ENCODE data around the gene SLC24A3.

The SLC24A3 gene

GRCh38 chr20:19354950-19355349 lies 142.5 kb downstream of the SLC24A3 start:
- Histone ChIP-seq H3K14ac (ENCODE audit: low read length) (no peak overlapping the region), H3K4me3 (ENCODE audit: low read depth, low read length) (no peak overlapping the region), H2AK5ac (ENCODE audit: low read length) (no peak overlapping the region), H3K79me1 (ENCODE audit: low read length) (no peaks in the 10 kb centered on the region), H2AFZ (ENCODE audit: insufficient read depth, low read length, poor library complexity) (no peak overlapping the region), H3K27ac (ENCODE audit: low read depth, low read length) (no peak overlapping the region), H3K4ac (ENCODE audit: low read depth, low read length) (no peak overlapping the region), H3K4me2 (ENCODE audit: low read length) (no peak overlapping the region), H2BK120ac (ENCODE audit: insufficient read depth, low read length, poor library complexity) (no peak overlapping the region), H3K4me1 (ENCODE audit: control insufficient read depth in 1 of 2, insufficient read depth in 2 of 2, low read length in 2 of 2) (no peaks in the 10 kb centered on the region), H3K9me3 (ENCODE audit: insufficient read depth, low read depth, low read length) (no peaks in the 10 kb centered on the region), H2BK5ac (ENCODE audit: low read depth, low read length, poor library complexity) (no peak overlapping the region), H3K9ac (ENCODE audit: low read length) (no peak overlapping the region), H3K79me2 (ENCODE audit: control insufficient read depth, insufficient read depth, low read length, poor library complexity) (no peaks in the 10 kb centered on the region), H3K36me3 (ENCODE audit: control insufficient read depth in 1 of 2, insufficient read depth in 2 of 2, low read length in 2 of 2) (no peaks in the 10 kb centered on the region), H3K27me3 (ENCODE audit: insufficient read depth, low read length) (no peaks in the 10 kb centered on the region), H3K23ac (ENCODE audit: low read length) (no peak overlapping the region), H4K8ac (ENCODE audit: low read depth, low read length) (no peak overlapping the region), H4K91ac (ENCODE audit: low read depth, low read length) (no peak overlapping the region), H2BK12ac (ENCODE audit: low read length) (no peak overlapping the region), H3K18ac (ENCODE audit: low read length) (no peak overlapping the region), H4K12ac (ENCODE audit: low read depth, low read length) (no peak overlapping the region)
- no CpG with 5 or more reads among the region's 3 CpGs for WGBS (ENCODE audit: extremely low coverage, insufficient coverage, insufficient read length)
- DNase-seq: no peak

DNA sequence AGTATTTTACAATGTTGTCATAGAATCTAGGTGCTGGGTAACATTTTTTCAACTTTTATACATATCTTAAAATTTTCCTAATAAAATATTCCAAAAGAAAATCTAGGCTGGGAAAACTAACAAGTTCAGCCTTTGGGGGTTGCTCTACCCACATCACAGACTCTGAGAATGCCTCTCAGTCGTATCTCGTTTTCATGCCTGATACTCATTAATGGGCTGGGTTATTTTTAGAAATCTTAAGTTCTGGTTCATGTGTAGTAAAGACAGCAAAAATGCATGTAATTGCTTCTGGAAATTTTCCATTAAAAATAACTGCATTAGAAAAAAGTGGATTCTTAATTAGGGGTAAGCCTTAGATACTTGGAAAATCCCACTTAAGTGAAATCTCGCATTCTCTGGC lies 149.3 kb downstream of the SLC24A3 start:
- Histone ChIP-seq H3K18ac (ENCODE audit: low read length) (no peak overlapping the region), H4K91ac (ENCODE audit: low read depth, low read length) (no peak overlapping the region), H3K27ac (ENCODE audit: low read depth, low read length) (no peak overlapping the region), H4K8ac (ENCODE audit: low read depth, low read length) (no peak overlapping the region), H3K27me3 (ENCODE audit: insufficient read depth, low read length) (no peaks in the 10 kb centered on the region), H3K79me2 (ENCODE audit: control insufficient read depth, insufficient read depth, low read length, poor library complexity) (no peaks in the 10 kb centered on the region), H3K4me3 (ENCODE audit: low read depth, low read length) (no peak overlapping the region), H2AK5ac (ENCODE audit: low read length) (no peak overlapping the region), H3K14ac (ENCODE audit: low read length) (no peak overlapping the region), H2BK12ac (ENCODE audit: low read length) (no peak overlapping the region), H2BK120ac (ENCODE audit: insufficient read depth, low read length, poor library complexity) (no peak overlapping the region), H2AFZ (ENCODE audit: insufficient read depth, low read length, poor library complexity) (no peak overlapping the region), H3K9me3 (ENCODE audit: insufficient read depth, low read depth, low read length) (no peaks in the 10 kb centered on the region), H3K4ac (ENCODE audit: low read depth, low read length) (no peak overlapping the region), H3K23ac (ENCODE audit: low read length) (no peak overlapping the region), H3K4me1 (ENCODE audit: control insufficient read depth in 1 of 2, insufficient read depth in 2 of 2, low read length in 2 of 2) (no peaks in the 10 kb centered on the region), H3K9ac (ENCODE audit: low read length) (no peak overlapping the region), H3K4me2 (ENCODE audit: low read length) (no peak overlapping the region), H2BK5ac (ENCODE audit: low read depth, low read length, poor library complexity) (no peak overlapping the region), H3K79me1 (ENCODE audit: low read length) (no peaks in the 10 kb centered on the region), H4K12ac (ENCODE audit: low read depth, low read length) (no peak overlapping the region), H3K36me3 (ENCODE audit: control insufficient read depth in 1 of 2, insufficient read depth in 2 of 2, low read length in 2 of 2) (no peaks in the 10 kb centered on the region)
- DNase-seq: no peak
- no CpG with 5 or more reads among the region's 3 CpGs for WGBS (ENCODE audit: extremely low coverage, insufficient coverage, insufficient read length)

DNA sequence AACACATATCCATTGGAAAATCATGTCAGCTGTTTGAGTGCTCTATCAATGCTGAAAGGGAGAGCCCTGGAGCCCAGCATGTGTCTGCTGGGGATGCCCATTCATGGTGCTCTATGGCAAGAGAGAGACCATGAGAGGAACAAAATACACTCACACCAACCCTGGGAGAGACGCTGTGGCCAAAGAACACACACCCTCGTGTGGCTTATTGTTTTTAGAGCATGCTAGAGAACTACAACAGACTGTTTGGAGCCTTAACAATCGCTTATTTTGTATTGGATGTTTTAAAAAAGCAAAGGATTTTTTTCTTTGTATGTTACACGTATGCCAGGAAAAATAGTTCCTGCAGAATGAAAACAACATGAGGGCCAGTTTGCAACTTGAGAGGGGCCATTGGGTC lies 151.0 kb downstream of the SLC24A3 start:
- no CpG with 5 or more reads among the region's 4 CpGs for WGBS (ENCODE audit: extremely low coverage, insufficient coverage, insufficient read length)
- no peak overlapping the region for H3K4me3 ChIP-seq (ENCODE audit: low read depth, low read length)
- no peak overlapping the region for H3K4me2 ChIP-seq (ENCODE audit: low read length)

GRCh38 chr20:19367591-19367990 lies 155.1 kb downstream of the SLC24A3 start:
- no peak overlapping the region for H3K9ac ChIP-seq (ENCODE audit: low read length)
- no peaks in the 10 kb centered on the region for H3K4me1 ChIP-seq (ENCODE audit: control insufficient read depth in 1 of 2, insufficient read depth in 2 of 2, low read length in 2 of 2)
- no peak overlapping the region for H2AFZ ChIP-seq (ENCODE audit: insufficient read depth, low read length, poor library complexity)
- H3K4me2 ChIP-seq (ENCODE audit: low read length): no peak overlapping the region
- H2BK12ac ChIP-seq (ENCODE audit: low read length): no peak overlapping the region
- H3K27me3 ChIP-seq (ENCODE audit: insufficient read depth, low read length): no peaks in the 10 kb centered on the region
- H4K91ac ChIP-seq (ENCODE audit: low read depth, low read length): no peak overlapping the region
- no peak overlapping the region for H4K8ac ChIP-seq (ENCODE audit: low read depth, low read length)
- no peak overlapping the region for H3K27ac ChIP-seq (ENCODE audit: low read depth, low read length)
- H4K12ac ChIP-seq (ENCODE audit: low read depth, low read length): no peak overlapping the region
- H3K4me3 ChIP-seq (ENCODE audit: low read depth, low read length): no peak overlapping the region
- H3K18ac ChIP-seq (ENCODE audit: low read length): no peak overlapping the region
- H3K79me2 ChIP-seq (ENCODE audit: control insufficient read depth, insufficient read depth, low read length, poor library complexity): no peaks in the 10 kb centered on the region
- no peak for DNase-seq
- no peaks in the 10 kb centered on the region for H3K9me3 ChIP-seq (ENCODE audit: insufficient read depth, low read depth, low read length)
- H3K23ac ChIP-seq (ENCODE audit: low read length): no peak overlapping the region
- no CpG with 5 or more reads among the region's 2 CpGs for WGBS (ENCODE audit: extremely low coverage, insufficient coverage, insufficient read length)
- H2BK5ac ChIP-seq (ENCODE audit: low read depth, low read length, poor library complexity): no peak overlapping the region
- H3K36me3 ChIP-seq (ENCODE audit: control insufficient read depth in 1 of 2, insufficient read depth in 2 of 2, low read length in 2 of 2): no peaks in the 10 kb centered on the region
- H3K79me1 ChIP-seq (ENCODE audit: low read length): no peaks in the 10 kb centered on the region
- no peak overlapping the region for H2BK120ac ChIP-seq (ENCODE audit: insufficient read depth, low read length, poor library complexity)
- no peak overlapping the region for H2AK5ac ChIP-seq (ENCODE audit: low read length)
- no peak overlapping the region for H3K4ac ChIP-seq (ENCODE audit: low read depth, low read length)
- no peak overlapping the region for H3K14ac ChIP-seq (ENCODE audit: low read length)

More for the DNA sequence above, 151.0 kb downstream of the SLC24A3 start:
- H3K36me3 ChIP-seq (ENCODE audit: control insufficient read depth in 1 of 2, insufficient read depth in 2 of 2, low read length in 2 of 2): no peaks in the 10 kb centered on the region
- DNase-seq: no peak
- H3K18ac ChIP-seq (ENCODE audit: low read length): no peak overlapping the region
- no peak overlapping the region for H4K91ac ChIP-seq (ENCODE audit: low read depth, low read length)
- H4K12ac ChIP-seq (ENCODE audit: low read depth, low read length): no peak overlapping the region
- no peak overlapping the region for H2BK12ac ChIP-seq (ENCODE audit: low read length)
- H3K4ac ChIP-seq (ENCODE audit: low read depth, low read length): no peak overlapping the region
- H3K9ac ChIP-seq (ENCODE audit: low read length): no peak overlapping the region
- H2AFZ ChIP-seq (ENCODE audit: insufficient read depth, low read length, poor library complexity): no peak overlapping the region
- no peak overlapping the region for H3K23ac ChIP-seq (ENCODE audit: low read length)
- no peak overlapping the region for H2AK5ac ChIP-seq (ENCODE audit: low read length)
- no peak overlapping the region for H3K27ac ChIP-seq (ENCODE audit: low read depth, low read length)
- no peak overlapping the region for H4K8ac ChIP-seq (ENCODE audit: low read depth, low read length)
- no peaks in the 10 kb centered on the region for H3K9me3 ChIP-seq (ENCODE audit: insufficient read depth, low read depth, low read length)
- no peaks in the 10 kb centered on the region for H3K27me3 ChIP-seq (ENCODE audit: insufficient read depth, low read length)
- no peaks in the 10 kb centered on the region for H3K79me2 ChIP-seq (ENCODE audit: control insufficient read depth, insufficient read depth, low read length, poor library complexity)
- H2BK120ac ChIP-seq (ENCODE audit: insufficient read depth, low read length, poor library complexity): no peak overlapping the region
- no peaks in the 10 kb centered on the region for H3K79me1 ChIP-seq (ENCODE audit: low read length)
- H3K4me1 ChIP-seq (ENCODE audit: control insufficient read depth in 1 of 2, insufficient read depth in 2 of 2, low read length in 2 of 2): no peaks in the 10 kb centered on the region
- H3K14ac ChIP-seq (ENCODE audit: low read length): no peak overlapping the region
- no peak overlapping the region for H2BK5ac ChIP-seq (ENCODE audit: low read depth, low read length, poor library complexity)
